ENCODE results near the gene ARL4A.

The ARL4A gene

GRCh38 chr7:12727455-12728191 is 40.2 kb downstream of the ARL4A start:
- DNase-seq = no peak

- DNase-seq = no peak
Observed at GRCh38 chr7:12728192-12728538, 40.7 kb downstream of the ARL4A start.

- DNase-seq = peak; percentile 55
Observed at GRCh38 chr7:12729112-12729511, 41.7 kb downstream of the ARL4A start.

- DNase-seq = no peak
Observed at GRCh38 chr7:12730523-12730922, 43.1 kb downstream of the ARL4A start.

- no peak for DNase-seq
Observed at GRCh38 chr7:12731214-12731656, 43.8 kb downstream of the ARL4A start.

GRCh38 chr7:12731775-12732174 is 44.3 kb downstream of the ARL4A start:
- no peak for DNase-seq

GRCh38 chr7:12732428-12732827 is 45.0 kb downstream of the ARL4A start:
- DNase-seq = no peak

- DNase-seq = no peak
Observed at GRCh38 chr7:12735923-12736322, 48.5 kb downstream of the ARL4A start.

GRCh38 chr7:12737373-12737772 is 49.9 kb downstream of the ARL4A start:
- DNase-seq = no peak

GRCh38 chr7:12737836-12738235 is 50.4 kb downstream of the ARL4A start:
- DNase-seq = no peak

GRCh38 chr7:12738665-12739064 is 51.2 kb downstream of the ARL4A start:
- DNase-seq = no peak
